HFFc6 (cell line): Measurements from ENCODE around the gene ROBO1. TPM values are rescaled to one million over a fixed set of nuclear protein-coding genes. Genes with fewer than 3 reads are reported as not detected.

Experiments
- DNase-seq: peaks from one replicate; pipeline ENCODE4 v3.0.0-alpha.2; 2018
- H3K27ac Mint-ChIP-seq: 2 replicates; pipeline ENCODE4 v1.8.0; 2020; ENCODE audit warnings: mild to moderate bottlenecking, mixed read lengths
- H3K27me3 Mint-ChIP-seq: 2 replicates; pipeline ENCODE4 v1.8.0; 2021; ENCODE audit warnings: mild to moderate bottlenecking, moderate library complexity, mixed read lengths; ENCODE audit not compliant: insufficient read depth
- H3K36me3 Mint-ChIP-seq: 2 replicates; pipeline ENCODE4 v1.8.0; 2021; ENCODE audit warnings: low read depth, mixed read lengths
- H3K4me1 Mint-ChIP-seq: 2 replicates; pipeline ENCODE4 v1.8.0; 2020; ENCODE audit warnings: low read depth, mixed read lengths
- H3K4me3 Mint-ChIP-seq: 2 replicates; pipeline ENCODE4 v1.8.0; 2020; ENCODE audit warnings: mild to moderate bottlenecking, moderate library complexity, mixed read lengths
- H3K9me3 Mint-ChIP-seq: 2 replicates; pipeline ENCODE4 v1.8.0; 2020; ENCODE audit warnings: mild to moderate bottlenecking, mixed read lengths
- total RNA-seq, 6 experiments: library from RNA; stranded (reverse); fragmentation: NEBNext Ultra II Directional; extraction: Animal tissue kit (Norgen Biotek cat#: 25700); gene quantifications; 2 replicates in 1 of 6; 3 replicates in 5 of 6; pipeline ENCODE4 v1.2.3, GENCODE V29; 2021
- TF ChIP-seq, protein P1 (sequence below): fragments of 200-600 bp; sonication (generic); IDR thresholded peaks from 2 replicates; pipeline ENCODE4 v1.5.0; 2021; ENCODE audit warnings: antibody characterized with exemption, mild to moderate bottlenecking

Gene ROBO1
- total RNA-seq, 6 experiments from 2014 or later: 38.7 to 51.3 (median 41.7) TPM

DNA sequence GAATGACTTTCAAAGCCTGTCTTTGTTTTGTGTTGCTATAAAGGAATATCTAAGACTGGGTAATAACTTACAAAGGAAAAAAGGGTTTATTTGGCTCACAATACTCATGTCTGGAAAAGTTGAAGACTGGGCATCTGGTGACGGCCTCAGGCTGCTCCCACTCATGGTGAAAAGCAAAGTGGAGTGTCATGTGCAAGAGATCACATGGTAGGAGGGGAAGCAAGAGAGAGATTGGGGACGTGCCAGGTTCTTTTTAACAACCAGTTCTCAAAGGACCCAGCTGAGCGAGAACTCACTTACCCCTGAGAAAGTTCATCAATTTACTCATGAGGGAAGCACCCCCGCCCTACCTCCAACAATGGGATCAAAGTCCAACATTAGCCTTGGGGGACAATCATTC, 929.4 kb downstream of the ROBO1 start:
- no peak overlapping the region for H3K27ac Mint-ChIP-seq
- no peak overlapping the region for H3K4me3 Mint-ChIP-seq

DNA sequence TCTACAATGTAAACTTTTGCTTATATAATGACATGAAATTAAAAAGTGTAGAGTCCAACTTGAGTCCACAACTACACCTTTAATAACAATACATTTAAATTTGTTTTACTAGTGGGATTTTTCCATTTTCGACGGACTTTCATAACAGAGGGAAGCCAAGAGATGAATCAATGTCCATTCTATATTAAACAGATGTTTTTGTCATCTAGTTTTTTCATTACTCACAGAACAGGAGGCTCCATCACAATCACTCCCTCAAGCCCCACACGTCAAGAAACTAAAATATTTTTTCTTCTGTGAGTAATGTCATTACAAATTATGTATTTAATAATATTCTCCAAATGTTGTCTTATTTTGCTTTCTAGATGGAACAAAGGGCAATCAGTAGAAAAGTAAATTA, 932.9 kb downstream of the ROBO1 start:
- TF ChIP-seq, protein P1, sequence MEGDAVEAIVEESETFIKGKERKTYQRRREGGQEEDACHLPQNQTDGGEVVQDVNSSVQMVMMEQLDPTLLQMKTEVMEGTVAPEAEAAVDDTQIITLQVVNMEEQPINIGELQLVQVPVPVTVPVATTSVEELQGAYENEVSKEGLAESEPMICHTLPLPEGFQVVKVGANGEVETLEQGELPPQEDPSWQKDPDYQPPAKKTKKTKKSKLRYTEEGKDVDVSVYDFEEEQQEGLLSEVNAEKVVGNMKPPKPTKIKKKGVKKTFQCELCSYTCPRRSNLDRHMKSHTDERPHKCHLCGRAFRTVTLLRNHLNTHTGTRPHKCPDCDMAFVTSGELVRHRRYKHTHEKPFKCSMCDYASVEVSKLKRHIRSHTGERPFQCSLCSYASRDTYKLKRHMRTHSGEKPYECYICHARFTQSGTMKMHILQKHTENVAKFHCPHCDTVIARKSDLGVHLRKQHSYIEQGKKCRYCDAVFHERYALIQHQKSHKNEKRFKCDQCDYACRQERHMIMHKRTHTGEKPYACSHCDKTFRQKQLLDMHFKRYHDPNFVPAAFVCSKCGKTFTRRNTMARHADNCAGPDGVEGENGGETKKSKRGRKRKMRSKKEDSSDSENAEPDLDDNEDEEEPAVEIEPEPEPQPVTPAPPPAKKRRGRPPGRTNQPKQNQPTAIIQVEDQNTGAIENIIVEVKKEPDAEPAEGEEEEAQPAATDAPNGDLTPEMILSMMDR: no peak
- Mint-ChIP-seq H3K4me1 (peaks cover 12% of the 10 kb centered on the region), H3K27me3 (no peaks in the 10 kb centered on the region), H3K36me3 (peaks cover 5% of the 10 kb centered on the region; the same call in 1 of the 2 replicates), H3K27ac (no peak overlapping the region), H3K9me3 (no peaks in the 10 kb centered on the region), H3K4me3 (no peak overlapping the region)
- DNase-seq: no peak

More for the DNA sequence above, 929.4 kb downstream of the ROBO1 start:
- no peaks in the 10 kb centered on the region for H3K36me3 Mint-ChIP-seq
- H3K4me1 Mint-ChIP-seq: peaks cover 11% of the 10 kb centered on the region
- H3K9me3 Mint-ChIP-seq: no peaks in the 10 kb centered on the region
- H3K27me3 Mint-ChIP-seq: no peaks in the 10 kb centered on the region
- no peak for DNase-seq
- TF ChIP-seq, protein P1: no peak

DNA sequence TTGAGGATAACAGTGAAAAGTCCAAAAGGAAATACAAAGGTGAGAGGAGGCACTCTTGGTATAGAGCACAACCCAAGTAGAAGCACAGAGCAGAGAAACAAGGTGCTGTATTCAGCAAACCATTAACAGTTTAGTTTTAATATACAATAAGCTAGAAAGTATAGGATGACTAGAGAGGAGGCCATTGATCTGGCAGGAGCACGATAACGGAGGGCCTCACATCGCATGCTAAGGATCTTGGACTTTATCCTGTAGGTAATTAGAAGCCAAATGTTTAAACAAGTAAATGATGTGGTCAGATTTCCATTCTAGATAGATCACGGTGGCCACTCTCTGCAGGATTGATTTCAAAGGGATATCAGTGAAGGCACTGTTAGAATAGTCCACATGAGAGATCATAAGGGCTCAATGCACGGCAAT, 935.0 kb downstream of the ROBO1 start:
- peaks cover 5% of the 10 kb centered on the region; the same call in 1 of the 2 replicates for H3K36me3 Mint-ChIP-seq
- H3K4me3 Mint-ChIP-seq: no peak overlapping the region
- peaks cover 5% of the 10 kb centered on the region; the same call in 1 of the 2 replicates for H3K4me1 Mint-ChIP-seq
- no peak for DNase-seq
- TF ChIP-seq, protein P1: no peak
- no peaks in the 10 kb centered on the region for H3K27me3 Mint-ChIP-seq
- no peak overlapping the region for H3K27ac Mint-ChIP-seq
- H3K9me3 Mint-ChIP-seq: no peaks in the 10 kb centered on the region

DNA sequence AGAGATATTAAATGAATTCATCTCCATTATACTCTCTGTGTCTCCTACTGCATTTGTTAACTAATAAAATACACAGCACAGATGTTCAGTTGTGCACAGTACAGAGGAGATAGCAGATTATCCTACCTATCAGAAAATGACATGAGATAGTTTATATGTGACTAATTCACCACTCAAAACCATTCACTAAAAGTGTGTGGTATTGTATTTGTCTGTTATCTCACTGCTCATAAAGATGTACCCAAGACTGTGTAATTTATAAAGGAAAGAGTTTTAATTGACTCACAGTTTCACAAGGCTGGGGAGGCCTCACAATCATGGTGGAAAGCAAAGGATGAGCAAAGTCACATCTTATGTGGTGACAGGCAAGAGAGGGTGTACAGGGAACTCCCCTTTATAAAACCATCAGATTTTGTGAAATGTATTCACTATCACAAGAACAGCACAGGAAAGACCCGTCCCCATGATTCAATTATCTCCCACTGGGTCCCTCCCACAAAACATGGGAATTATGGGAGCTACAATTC, 936.3 kb downstream of the ROBO1 start:
- Mint-ChIP-seq H3K4me1 (peaks cover 5% of the 10 kb centered on the region; the same call in 1 of the 2 replicates), H3K27ac (no peak overlapping the region), H3K4me3 (no peak overlapping the region), H3K27me3 (no peaks in the 10 kb centered on the region), H3K9me3 (no peaks in the 10 kb centered on the region), H3K36me3 (peaks cover 5% of the 10 kb centered on the region; the same call in 1 of the 2 replicates)
- TF ChIP-seq, protein P1: no peak
- no peak for DNase-seq

DNA sequence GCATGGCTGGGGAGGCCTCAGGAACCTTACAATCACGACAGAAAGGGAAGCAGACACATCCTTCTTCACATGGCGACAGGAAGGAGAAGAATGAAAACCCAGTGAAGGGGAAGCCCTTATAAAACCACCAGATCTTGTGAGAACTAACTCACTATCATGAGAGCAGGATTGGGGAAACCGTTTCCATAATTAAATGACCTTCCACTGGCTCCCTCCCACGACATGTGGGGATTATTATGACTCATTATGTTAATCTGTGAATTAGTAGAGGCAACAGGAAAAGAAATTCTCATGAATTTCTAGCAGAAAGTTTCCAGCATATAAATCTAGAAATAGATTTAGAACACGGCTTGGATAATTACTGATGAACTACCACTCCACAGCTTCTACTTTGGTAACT, 937.3 kb downstream of the ROBO1 start:
- Mint-ChIP-seq H3K27ac (no peak overlapping the region), H3K4me3 (no peak overlapping the region), H3K4me1 (peaks cover 14% of the 10 kb centered on the region), H3K9me3 (no peaks in the 10 kb centered on the region), H3K36me3 (peaks cover 5% of the 10 kb centered on the region; the same call in 1 of the 2 replicates), H3K27me3 (no peaks in the 10 kb centered on the region)
- TF ChIP-seq, protein P1: no peak
- DNase-seq: no peak
